COLO829 (cell line): Measurements from ENCODE around the gene INTS14.
A peak's percentile ranks its signal among the peaks of the same experiment; 100 is the strongest.
"Not testable (repeated sequence)": the region's sequence is repeated elsewhere in the genome, so short reads cannot be mapped to it uniquely, and the experiment has no call there.

ENCODE experiments used
- DNase-seq: peaks from one replicate; pipeline ENCODE4 v3.0.0; 2012; ENCODE audit warnings: low spot score

The INTS14 gene

GRCh38 chr15:65578904-65579728 lies 31.8 kb downstream of the INTS14 start:
- no peak for DNase-seq

GRCh38 chr15:65577129-65577996 lies 33.6 kb downstream of the INTS14 start:
- no peak for DNase-seq

GRCh38 chr15:65576664-65577063 lies 34.3 kb downstream of the INTS14 start:
- DNase-seq: peak; percentile 37

GRCh38 chr15:65571971-65572370 lies 39.0 kb downstream of the INTS14 start:
- DNase-seq: no peak

GRCh38 chr15:65569728-65570127 lies 41.2 kb downstream of the INTS14 start:
- DNase-seq: no peak

GRCh38 chr15:65561934-65562333 lies 49.0 kb downstream of the INTS14 start:
- DNase-seq: no peak

- no peak for DNase-seq
Measured at GRCh38 chr15:65559941-65560340, 51.0 kb downstream of the INTS14 start.

GRCh38 chr15:65558997-65559760 lies 51.8 kb downstream of the INTS14 start:
- DNase-seq: no peak

- no peak for DNase-seq
Measured at GRCh38 chr15:65558336-65558735, 52.6 kb downstream of the INTS14 start.

GRCh38 chr15:65556622-65557021 lies 54.3 kb downstream of the INTS14 start:
- no peak for DNase-seq

GRCh38 chr15:65553691-65554090 lies 57.2 kb downstream of the INTS14 start:
- no peak for DNase-seq

- DNase-seq: not testable (repeated sequence)
Measured at GRCh38 chr15:65552851-65553250, 58.1 kb downstream of the INTS14 start.

- DNase-seq: no peak
Measured at GRCh38 chr15:65551183-65551582, 59.7 kb downstream of the INTS14 start.

GRCh38 chr15:65550681-65551098 lies 60.2 kb downstream of the INTS14 start:
- no peak for DNase-seq

- DNase-seq: not testable (repeated sequence)
Measured at GRCh38 chr15:65549288-65549687, 61.6 kb downstream of the INTS14 start.

- DNase-seq: no peak
Measured at GRCh38 chr15:65547841-65548240, 63.1 kb downstream of the INTS14 start.

- no peak for DNase-seq
Measured at GRCh38 chr15:65541231-65541820, 69.6 kb downstream of the INTS14 start.

GRCh38 chr15:65540314-65540713 lies 70.6 kb downstream of the INTS14 start:
- DNase-seq: no peak

GRCh38 chr15:65535192-65535591 lies 75.7 kb downstream of the INTS14 start:
- DNase-seq: no peak

GRCh38 chr15:65533057-65533756 lies 77.7 kb downstream of the INTS14 start:
- no peak for DNase-seq

- no peak for DNase-seq
Measured at GRCh38 chr15:65532738-65533051, 78.2 kb downstream of the INTS14 start.
